PC-3 (cell line): ENCODE measurements around the gene CKS1B. TPM values are rescaled to one million over a fixed set of nuclear protein-coding genes. Genes with fewer than 3 reads are reported as not detected.

Source experiments
- ATAC-seq: fragments of 200-7000 bp; cut with Tn5 transposase; 2 replicates; pipeline ENCODE4 v1.9.1; 2020; ENCODE audit warnings: mild to moderate bottlenecking, moderate library complexity
- BruUV-seq: library from RNA; stranded (reverse); fragments of 400-500 nt; replicated peaks from 2 replicates; lab custom pipeline; 2021; lab: Mats Ljungman, UMichigan
- CTCF ChIA-PET: fragments of 300-600 bp; sonication (Branson Sonifier 250); formaldehyde crosslinking; loops from one replicate; lab custom pipeline; 2022; ENCODE audit warnings: antibody characterized with exemption; lab: Charles Lee
- POLR2A ChIA-PET: fragments of 300-600 bp; sonication (Branson Sonifier 250); formaldehyde crosslinking; loops from one replicate; lab custom pipeline; 2022; ENCODE audit warnings: antibody characterized with exemption; ENCODE audit not compliant: unreplicated experiment; lab: Charles Lee
- DNase-seq: peaks from one replicate; pipeline ENCODE4 v3.0.0-alpha.2; 2015
- H2AFZ ChIP-seq: fragments of 300-600 bp; sonication (generic); 2 replicates; pipeline ENCODE4 v1.6.0; 2016; ENCODE audit warnings: antibody characterized with exemption, low read length
- H3F3A ChIP-seq: fragments of 300-600 bp; sonication (generic); one replicate; pipeline ENCODE4 v1.6.0; 2017; ENCODE audit warnings: antibody characterized with exemption, low read length, control low read depth, mild to moderate bottlenecking; ENCODE audit not compliant: unreplicated experiment
- H3K27ac ChIP-seq: fragments of 300-600 bp; sonication (generic); 2 replicates; pipeline ENCODE4 v1.5.1; 2016; ENCODE audit warnings: mild to moderate bottlenecking, low read length
- H3K27me3 ChIP-seq: fragments of 300-600 bp; sonication (generic); 2 replicates; pipeline ENCODE4 v1.6.1; 2016; ENCODE audit warnings: low read length, mixed read lengths
- H3K36me3 ChIP-seq: fragments of 300-600 bp; sonication (generic); 2 replicates; pipeline ENCODE4 v1.6.1; 2016; ENCODE audit warnings: low read depth, mixed run types, low read length, mixed read lengths
- H3K4me1 ChIP-seq: fragments of 300-600 bp; sonication (generic); 2 replicates; pipeline ENCODE4 v1.5.1; 2016; ENCODE audit warnings: low read length; ENCODE audit not compliant: insufficient read depth
- H3K4me2 ChIP-seq: fragments of 300-600 bp; sonication (generic); 2 replicates; pipeline ENCODE4 v1.6.0; 2016; ENCODE audit warnings: low read length
- H3K4me3 ChIP-seq: fragments of 300-600 bp; sonication (generic); 2 replicates; pipeline ENCODE4 v1.5.1; 2016; ENCODE audit warnings: mild to moderate bottlenecking, low read length, mixed read lengths
- H3K79me2 ChIP-seq: fragments of 300-600 bp; sonication (generic); 2 replicates; pipeline ENCODE4 v1.6.1; 2017; ENCODE audit warnings: low read length, mixed read lengths
- H3K9ac ChIP-seq: fragments of 300-600 bp; sonication (generic); 2 replicates; pipeline ENCODE4 v1.6.0; 2016; ENCODE audit warnings: mild to moderate bottlenecking, low read length
- H3K9me2 ChIP-seq: fragments of 300-600 bp; sonication (generic); replicated peaks from 2 replicates; pipeline ENCODE4 v1.6.1; 2016; ENCODE audit warnings: mixed run types, low read length, mixed read lengths
- H3K9me3 ChIP-seq: fragments of 300-600 bp; sonication (generic); 2 replicates; pipeline ENCODE4 v1.6.1; 2016; ENCODE audit warnings: low read length, mixed read lengths
- H4K20me1 ChIP-seq: fragments of 300-600 bp; sonication (generic); 2 replicates; pipeline ENCODE4 v1.6.1; 2016; ENCODE audit warnings: low read length, mixed read lengths
- EZH2 ChIP-seq: fragments of 300-600 bp; sonication (generic); IDR thresholded peaks from one replicate; pipeline ENCODE4 v1.6.1; 2017; ENCODE audit warnings: antibody characterized with exemption, mild to moderate bottlenecking, low read length; ENCODE audit not compliant: unreplicated experiment
- EZH2phosphoT487 ChIP-seq: fragments of 300-600 bp; sonication (generic); IDR thresholded peaks from 2 replicates; pipeline ENCODE4 v1.6.1; 2018; ENCODE audit warnings: mild to moderate bottlenecking, antibody characterized with exemption, low read length, borderline replicate concordance
- intact Hi-C: fragments of 100-400 bp; cut with micrococcal nuclease; formaldehyde crosslinking; loops from 2 replicates; pipeline ENCODE4 v1.9.0; 2023
- total RNA-seq: library from RNA; depleted of rRNA; stranded (reverse); fragments of >200 nt; gene quantifications from 2 replicates; pipeline ENCODE4 v1.2.3, GENCODE V29; 2014
- TF ChIP-seq, protein P1 (sequence below): fragments of 300-600 bp; sonication (generic); conservative IDR thresholded peaks from 2 replicates; pipeline ENCODE4 v1.5.1; 2017; ENCODE audit warnings: antibody characterized with exemption, low read depth, mild to moderate bottlenecking, low read length

CKS1B gene
- total RNA-seq, 1 experiment from 2014 or later, result 390 TPM

DNA sequence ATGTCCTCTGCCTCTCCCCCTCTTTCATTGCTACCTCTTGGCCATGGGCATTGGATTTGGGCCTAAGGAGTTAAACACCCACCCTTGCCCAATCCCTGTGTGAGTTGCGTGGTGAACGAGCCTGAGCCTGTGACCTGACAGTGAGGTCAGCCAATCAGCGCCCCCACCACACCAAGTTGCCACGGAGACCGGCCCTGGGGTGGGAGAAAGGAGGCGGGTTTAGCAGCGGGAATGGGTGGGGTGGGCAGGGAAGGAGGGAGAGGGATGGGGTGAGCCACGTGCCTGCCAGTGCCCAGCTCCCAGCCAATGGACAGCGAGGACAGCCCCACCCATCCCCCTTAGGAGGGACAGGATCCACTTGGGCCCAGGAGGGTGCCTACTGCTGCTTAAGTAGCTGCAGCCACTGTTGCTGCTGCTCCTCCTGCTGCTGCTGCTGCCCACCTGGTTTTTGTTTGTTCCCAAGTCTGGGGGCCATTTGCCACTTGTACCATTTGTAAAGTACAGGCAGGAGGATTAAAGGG, 37.6 kb downstream of the CKS1B start:
- Histone ChIP-seq H3K4me2 (no peak overlapping the region), H3K4me3 (no peak overlapping the region), H3K9me3 (no peaks in the 10 kb centered on the region), H3K9ac (no peak overlapping the region), H3K79me2 (peaks cover 61% of the 10 kb centered on the region), H3K27ac (no peak overlapping the region), H4K20me1 (0 out of 2 replicates have a peak, but pooled peaks cover 3% of the 10 kb centered on the region), H3K36me3 (peaks cover 34% of the 10 kb centered on the region; the same call in 1 of the 2 replicates), H3K9me2 (no peaks in the 10 kb centered on the region), H3K4me1 (peaks cover 13% of the 10 kb centered on the region), H2AFZ (no peak overlapping the region), H3F3A (no peaks in the 10 kb centered on the region), H3K27me3 (no peaks in the 10 kb centered on the region)
- intact Hi-C loops, result no loop called here
- no peak for DNase-seq
- ChIA-PET POLR2A (no interaction called here), CTCF (no interaction called here)
- TF ChIP-seq, protein P1, sequence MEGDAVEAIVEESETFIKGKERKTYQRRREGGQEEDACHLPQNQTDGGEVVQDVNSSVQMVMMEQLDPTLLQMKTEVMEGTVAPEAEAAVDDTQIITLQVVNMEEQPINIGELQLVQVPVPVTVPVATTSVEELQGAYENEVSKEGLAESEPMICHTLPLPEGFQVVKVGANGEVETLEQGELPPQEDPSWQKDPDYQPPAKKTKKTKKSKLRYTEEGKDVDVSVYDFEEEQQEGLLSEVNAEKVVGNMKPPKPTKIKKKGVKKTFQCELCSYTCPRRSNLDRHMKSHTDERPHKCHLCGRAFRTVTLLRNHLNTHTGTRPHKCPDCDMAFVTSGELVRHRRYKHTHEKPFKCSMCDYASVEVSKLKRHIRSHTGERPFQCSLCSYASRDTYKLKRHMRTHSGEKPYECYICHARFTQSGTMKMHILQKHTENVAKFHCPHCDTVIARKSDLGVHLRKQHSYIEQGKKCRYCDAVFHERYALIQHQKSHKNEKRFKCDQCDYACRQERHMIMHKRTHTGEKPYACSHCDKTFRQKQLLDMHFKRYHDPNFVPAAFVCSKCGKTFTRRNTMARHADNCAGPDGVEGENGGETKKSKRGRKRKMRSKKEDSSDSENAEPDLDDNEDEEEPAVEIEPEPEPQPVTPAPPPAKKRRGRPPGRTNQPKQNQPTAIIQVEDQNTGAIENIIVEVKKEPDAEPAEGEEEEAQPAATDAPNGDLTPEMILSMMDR, result no peak
- TF ChIP-seq EZH2 (no peak), EZH2phosphoT487 (no peak)
- BruUV-seq, result no TSS peak
- ATAC-seq, result no peak

DNA sequence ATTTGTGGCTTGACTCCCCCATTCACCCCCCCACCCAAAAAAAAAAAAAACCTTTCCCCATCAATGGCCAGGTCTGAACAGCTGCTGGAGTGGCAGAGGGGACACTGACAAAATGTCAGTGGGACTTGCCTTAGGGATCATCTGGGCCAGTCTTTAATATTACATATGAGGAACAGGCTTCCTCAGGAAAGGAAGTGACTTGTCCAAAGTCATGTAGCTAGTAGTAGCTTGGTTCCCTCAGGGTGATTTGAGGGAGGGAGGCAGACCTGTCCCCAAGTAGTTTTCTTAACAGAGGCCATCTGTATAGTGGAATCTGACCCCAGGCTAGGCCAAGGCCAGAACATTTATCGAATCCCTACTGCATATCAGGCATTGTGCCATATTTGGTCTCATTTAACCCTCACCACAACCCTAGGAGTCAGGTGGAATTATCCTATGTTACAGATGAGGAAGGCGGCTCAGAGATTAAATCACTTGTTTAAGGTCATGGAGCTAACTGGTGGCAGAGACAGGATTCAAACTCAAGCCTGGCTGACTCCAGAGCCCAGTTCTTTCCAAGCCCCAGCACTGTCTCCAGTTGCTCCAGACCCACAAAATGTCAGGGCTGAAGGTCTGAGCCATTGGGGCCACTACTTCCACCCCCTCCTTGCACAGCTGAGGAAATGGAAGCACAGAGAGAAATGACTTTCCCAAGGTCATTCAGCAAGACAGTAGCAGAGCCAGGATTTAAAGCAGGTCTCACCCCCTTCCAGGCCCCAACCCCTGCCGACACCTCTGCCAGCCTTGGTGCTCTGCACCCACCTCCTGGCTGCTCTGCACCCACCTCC, 38.5 kb downstream of the CKS1B start:
- ATAC-seq (no peak), DNase-seq (no peak)
- H3K4me3 ChIP-seq, result no peak overlapping the region
- no peak overlapping the region for H3K9ac ChIP-seq
- H3K9me2 ChIP-seq, result no peaks in the 10 kb centered on the region
- H3K4me2 ChIP-seq, result no peak overlapping the region
- peaks cover 34% of the 10 kb centered on the region for H3K36me3 ChIP-seq
- BruUV-seq, result no TSS peak
- H3K4me1 ChIP-seq, result peaks cover 14% of the 10 kb centered on the region
- H3K27me3 ChIP-seq, result no peaks in the 10 kb centered on the region
- intact Hi-C loops, result no loop called here
- H3F3A ChIP-seq, result no peaks in the 10 kb centered on the region
- TF ChIP-seq, protein P1, result no peak
- TF ChIP-seq EZH2 (no peak), EZH2phosphoT487 (no peak)
- no peak overlapping the region for H3K27ac ChIP-seq
- H3K79me2 ChIP-seq, result peaks cover 52% of the 10 kb centered on the region
- POLR2A ChIA-PET, result interaction anchor here (0.6 kb wide), 1 partner anchor 448 kb away, joined by 3 read pairs; no protein-coding TSS in a partner anchor
- no peak overlapping the region for H2AFZ ChIP-seq
- H3K9me3 ChIP-seq, result no peaks in the 10 kb centered on the region
- H4K20me1 ChIP-seq, result no peaks in the 10 kb centered on the region
- CTCF ChIA-PET, result no interaction called here

DNA sequence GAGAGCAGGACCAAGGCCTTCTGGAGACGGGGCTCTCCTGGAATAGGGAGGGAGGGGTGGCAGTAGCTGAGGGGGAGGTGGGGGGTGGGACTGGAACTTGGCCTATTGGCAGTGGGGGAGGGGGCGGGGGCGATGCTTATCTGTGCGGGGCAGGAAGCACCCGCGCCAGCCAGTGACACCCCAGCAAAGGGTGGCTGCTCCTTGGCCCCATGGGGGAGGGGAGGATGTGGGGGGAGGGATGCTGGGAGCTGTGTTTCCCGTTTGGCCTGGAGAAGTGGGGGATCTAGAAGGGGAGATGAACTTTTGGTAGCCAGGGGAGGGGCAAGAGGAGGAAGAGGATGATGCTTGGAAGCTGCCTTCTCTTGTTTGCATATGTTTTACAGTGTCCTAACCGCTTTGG, 39.2 kb downstream of the CKS1B start:
- Histone ChIP-seq H3K9ac (no peak overlapping the region), H3K4me2 (no peak overlapping the region), H3K4me1 (peaks cover 20% of the 10 kb centered on the region), H3K79me2 (peaks cover 45% of the 10 kb centered on the region), H3K36me3 (peaks cover 34% of the 10 kb centered on the region), H3F3A (no peaks in the 10 kb centered on the region), H3K4me3 (no peak overlapping the region), H4K20me1 (no peaks in the 10 kb centered on the region), H3K9me2 (no peaks in the 10 kb centered on the region), H3K9me3 (no peaks in the 10 kb centered on the region), H3K27me3 (no peaks in the 10 kb centered on the region), H3K27ac (no peak overlapping the region), H2AFZ (no peak overlapping the region)
- intact Hi-C loops, result no loop called here
- POLR2A ChIA-PET, result no interaction called here
- no TSS peak for BruUV-seq
- ATAC-seq (no peak), DNase-seq (no peak)
- TF ChIP-seq EZH2phosphoT487 (no peak), EZH2 (no peak)
- TF ChIP-seq, protein P1, result no peak
- CTCF ChIA-PET, result no interaction called here
